ENCODE data around the gene CDIPT. TPM values are rescaled to one million over a fixed set of nuclear protein-coding genes. Genes with fewer than 3 reads are reported as not detected.
A peak's percentile ranks its signal among the peaks of the same experiment; 100 is the strongest.

CDIPT gene
- total and polyA plus RNA-seq, 7 donors = 24.7 to 54.3 (median 34.0) TPM

DNA sequence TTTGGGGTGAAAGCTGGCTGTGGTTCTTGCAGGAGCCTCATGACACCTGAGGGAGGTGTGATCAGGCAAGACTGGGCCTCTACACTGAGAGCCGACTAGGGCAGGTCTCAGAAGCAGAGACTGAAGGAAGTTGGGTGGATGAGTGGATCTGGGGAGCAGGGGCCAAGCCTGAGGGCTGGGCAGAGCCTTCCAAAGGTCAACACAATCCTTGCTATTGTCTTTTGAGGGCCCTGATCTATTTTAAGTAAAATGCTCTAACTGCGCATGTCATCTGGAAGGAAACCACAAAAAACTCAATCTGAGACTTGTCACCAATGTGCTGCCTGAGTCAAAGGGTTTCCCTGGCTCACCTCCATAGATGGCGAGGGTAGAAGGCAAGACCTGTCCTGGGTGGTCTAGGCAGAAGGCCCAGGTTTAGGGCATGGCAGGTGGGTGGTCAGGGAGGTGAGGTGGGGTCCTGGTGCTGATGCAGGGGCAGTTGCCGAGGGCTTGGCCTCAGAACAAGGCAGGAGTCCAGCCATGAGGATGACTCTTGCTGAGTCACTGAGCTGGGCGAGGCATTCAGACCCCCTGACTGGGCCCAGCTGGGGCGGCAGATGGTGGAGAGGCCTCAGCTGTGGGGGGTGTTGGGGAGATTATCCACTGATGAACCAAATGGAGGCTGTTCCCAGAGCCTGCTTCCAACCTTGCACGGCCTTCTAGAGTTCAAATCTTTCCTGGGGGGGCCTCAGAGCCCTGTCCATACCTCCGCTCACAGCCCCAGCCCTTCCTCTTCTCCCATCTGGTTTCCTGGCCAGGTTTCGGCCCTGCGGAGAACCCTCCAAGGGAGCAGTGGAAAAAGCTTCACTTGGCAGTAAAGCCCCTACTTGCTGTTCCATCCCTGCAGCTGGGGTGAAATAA is 37.6 kb downstream of the CDIPT start:
- TF ChIP-seq, protein P1, sequence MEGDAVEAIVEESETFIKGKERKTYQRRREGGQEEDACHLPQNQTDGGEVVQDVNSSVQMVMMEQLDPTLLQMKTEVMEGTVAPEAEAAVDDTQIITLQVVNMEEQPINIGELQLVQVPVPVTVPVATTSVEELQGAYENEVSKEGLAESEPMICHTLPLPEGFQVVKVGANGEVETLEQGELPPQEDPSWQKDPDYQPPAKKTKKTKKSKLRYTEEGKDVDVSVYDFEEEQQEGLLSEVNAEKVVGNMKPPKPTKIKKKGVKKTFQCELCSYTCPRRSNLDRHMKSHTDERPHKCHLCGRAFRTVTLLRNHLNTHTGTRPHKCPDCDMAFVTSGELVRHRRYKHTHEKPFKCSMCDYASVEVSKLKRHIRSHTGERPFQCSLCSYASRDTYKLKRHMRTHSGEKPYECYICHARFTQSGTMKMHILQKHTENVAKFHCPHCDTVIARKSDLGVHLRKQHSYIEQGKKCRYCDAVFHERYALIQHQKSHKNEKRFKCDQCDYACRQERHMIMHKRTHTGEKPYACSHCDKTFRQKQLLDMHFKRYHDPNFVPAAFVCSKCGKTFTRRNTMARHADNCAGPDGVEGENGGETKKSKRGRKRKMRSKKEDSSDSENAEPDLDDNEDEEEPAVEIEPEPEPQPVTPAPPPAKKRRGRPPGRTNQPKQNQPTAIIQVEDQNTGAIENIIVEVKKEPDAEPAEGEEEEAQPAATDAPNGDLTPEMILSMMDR (IDR thresholded peaks at IDR 0.05) = no peak
- peak; percentile 66 to 77 for DNase-seq
- Histone ChIP-seq H3K4me1 (peaks cover 35% of the 10 kb centered on the region), H3K36me3 (ENCODE audit: insufficient read depth in 1 of 2, low read depth in 1 of 2) (no peaks in the 10 kb centered on the region), H3K27me3 (ENCODE audit: insufficient read depth in 3 of 3, low read length in 2 of 3) (no peaks in the 10 kb centered on the region), H3K27ac (peak overlapping the region; percentile 46), H3K4me3 (peak overlapping the region; percentile 24), H3K9me3 (no peaks in the 10 kb centered on the region)
- intact Hi-C loops (cut with DNase I) = no loop called here
- whole genome bisulfite sequencing, 3 donors = 49 to 55% (median 51%) methylated on average over 10 of the region's 10 CpGs
- ATAC-seq = peak; percentile 25 to 46 (median 38)

DNA sequence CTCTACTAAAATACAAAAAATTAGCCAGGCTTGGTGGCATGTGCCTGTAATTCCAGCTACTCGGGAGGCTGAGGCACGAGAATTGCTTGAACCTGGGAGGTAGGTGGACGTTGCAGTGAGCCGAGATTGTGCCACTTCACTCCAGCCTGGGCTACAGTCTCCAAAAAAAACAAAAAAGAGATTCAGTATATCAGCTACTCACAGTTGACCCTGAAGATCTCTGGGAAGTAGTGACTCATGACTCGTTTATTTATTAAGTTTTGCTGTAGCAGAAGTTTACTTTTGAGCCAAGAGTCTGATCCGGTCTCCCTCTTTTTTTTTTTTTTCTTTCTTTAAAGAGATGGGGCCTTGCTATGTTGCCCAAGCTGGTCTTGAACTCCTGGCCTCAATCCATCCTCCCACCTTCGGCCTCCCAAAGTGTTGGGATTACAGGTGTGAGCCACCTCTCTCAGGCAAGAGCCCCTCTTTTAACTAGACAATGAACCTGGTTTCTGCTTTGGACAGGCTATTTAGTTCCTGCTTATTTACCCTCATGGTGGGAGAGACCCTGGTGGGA is 38.4 kb downstream of the CDIPT start:
- intact Hi-C loops (cut with DNase I) = no loop called here
- TF ChIP-seq, protein P1 (IDR thresholded peaks at IDR 0.05) = no peak
- H3K27ac ChIP-seq = peak overlapping the region; percentile 46
- peak in 1 of 4 donors; percentile 11 for ATAC-seq
- peak overlapping the region; percentile 24 for H3K4me3 ChIP-seq
- DNase-seq = no peak
- peaks cover 0 to 4% of the 10 kb centered on the region in 2 donors for H3K36me3 ChIP-seq (ENCODE audit: insufficient read depth in 1 of 2, low read depth in 1 of 2)
- no peaks in the 10 kb centered on the region for H3K27me3 ChIP-seq (ENCODE audit: insufficient read depth in 3 of 3, low read length in 2 of 3)
- 57 to 67% (median 59%) methylated on average over 7 of the region's 7 CpGs for WGBS, 3 donors
- H3K9me3 ChIP-seq = no peaks in the 10 kb centered on the region
- peaks cover 39% of the 10 kb centered on the region for H3K4me1 ChIP-seq

DNA sequence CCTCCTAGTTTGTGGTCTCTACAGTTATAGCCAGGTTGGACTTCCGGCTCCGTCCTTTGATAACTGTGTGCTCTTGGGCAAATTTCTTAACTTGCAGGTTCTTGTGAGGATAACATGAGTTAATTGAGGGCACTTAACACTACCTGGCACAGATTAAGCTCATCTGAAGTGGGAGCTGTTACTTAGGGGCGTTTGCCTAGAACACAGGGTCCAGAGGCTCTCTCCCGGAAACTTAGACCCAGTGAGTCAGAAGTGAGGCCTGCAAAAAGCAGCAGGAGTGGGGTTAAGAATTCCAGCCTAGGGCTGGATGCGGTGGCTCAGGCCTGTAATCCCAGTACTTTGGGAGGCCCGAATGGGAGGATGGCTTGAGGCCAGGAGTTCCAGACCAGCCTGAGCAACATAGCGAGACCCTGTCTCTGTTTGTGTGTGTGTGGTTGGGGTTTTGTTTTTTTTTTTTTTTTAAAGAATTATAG is 41.3 kb downstream of the CDIPT start:
- no peaks in the 10 kb centered on the region for H3K9me3 ChIP-seq
- TF ChIP-seq, protein P1 (IDR thresholded peaks at IDR 0.05) = no peak
- H3K27me3 ChIP-seq (ENCODE audit: insufficient read depth in 3 of 3, low read length in 2 of 3) = no peaks in the 10 kb centered on the region
- ATAC-seq (peak; percentile 40 to 62 (median 52)), DNase-seq (no peak)
- 55 to 58% (median 57%) methylated on average over 7 of the region's 7 CpGs for WGBS, 3 donors
- H3K4me1 ChIP-seq = peaks cover 50% of the 10 kb centered on the region
- peak overlapping the region; percentile 80 for H3K27ac ChIP-seq
- intact Hi-C loops (cut with DNase I) = no loop called here
- peaks cover 0 to 26% of the 10 kb centered on the region in 2 donors for H3K36me3 ChIP-seq (ENCODE audit: insufficient read depth in 1 of 2, low read depth in 1 of 2)
- H3K4me3 ChIP-seq = peak overlapping the region; percentile 69

DNA sequence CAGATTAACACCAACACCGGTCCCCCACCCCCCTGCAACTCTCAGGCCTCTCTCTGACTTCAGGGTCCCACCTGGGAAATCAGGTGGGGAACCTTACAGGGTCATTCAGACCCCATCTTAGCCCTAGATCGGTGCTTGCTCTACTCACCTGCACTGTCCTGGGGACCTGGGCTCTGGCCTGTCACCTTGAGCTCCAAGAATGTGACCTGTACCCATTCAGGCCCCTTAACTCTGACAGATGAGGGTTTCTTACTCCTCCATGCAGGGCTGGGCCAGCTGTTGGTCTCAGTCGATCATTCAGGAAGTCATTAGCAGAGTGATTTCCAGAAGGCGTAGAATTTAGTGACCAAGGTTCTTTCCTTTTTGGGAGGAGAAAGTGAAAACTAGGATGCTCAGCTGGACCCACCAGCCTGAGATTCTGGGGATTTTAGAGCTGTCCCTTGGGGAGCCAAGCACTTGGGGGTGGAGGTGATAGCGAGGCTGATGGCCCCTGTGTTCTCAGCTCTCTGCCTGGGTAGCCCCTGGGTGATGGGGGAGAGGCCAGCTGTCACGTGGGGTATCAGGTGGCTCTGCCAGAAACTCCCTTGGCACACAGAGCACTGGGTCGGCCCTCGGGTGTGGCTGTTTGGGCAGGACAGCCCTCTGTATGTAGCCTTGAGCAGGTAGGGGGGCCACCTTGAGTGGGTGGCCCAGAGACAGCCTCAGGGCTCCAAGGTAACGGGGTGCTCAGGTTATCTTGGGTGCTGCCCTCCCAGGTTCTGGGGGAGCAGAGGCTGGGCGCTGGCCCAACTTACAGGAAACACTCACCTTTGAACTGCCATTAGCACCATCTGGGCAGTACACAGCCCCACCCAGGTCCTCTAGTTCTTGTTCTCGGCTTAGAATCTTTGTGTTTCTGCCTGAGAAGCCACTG is 42.0 kb downstream of the CDIPT start:
- 23 to 25% (median 24%) methylated on average over 10 to 11 of the region's 11 CpGs for WGBS, 3 donors
- TF ChIP-seq, protein P1 (IDR thresholded peaks at IDR 0.05) = no peak
- no peaks in the 10 kb centered on the region for H3K27me3 ChIP-seq (ENCODE audit: insufficient read depth in 3 of 3, low read length in 2 of 3)
- no peaks in the 10 kb centered on the region for H3K9me3 ChIP-seq
- peak overlapping the region; percentile 69 for H3K4me3 ChIP-seq
- peaks cover 0 to 26% of the 10 kb centered on the region in 2 donors for H3K36me3 ChIP-seq (ENCODE audit: insufficient read depth in 1 of 2, low read depth in 1 of 2)
- ATAC-seq = peak; percentile 32 to 59 (median 40)
- H3K27ac ChIP-seq = peak overlapping the region; percentile 80
- peak in 1 of 2 donors; percentile 76 for DNase-seq
- intact Hi-C loops (cut with DNase I) = no loop called here
- peaks cover 50% of the 10 kb centered on the region for H3K4me1 ChIP-seq

Data from psoas muscle (tissue), 8 donors.